HG03135 (cell line): ENCODE data around the gene ELOVL3.
"Not testable (repeated sequence)": the region's sequence is repeated elsewhere in the genome, so short reads cannot be mapped to it uniquely, and the experiment has no call there.

ENCODE experiments used
- ATAC-seq: cut with Tn5 transposase; IDR thresholded peaks from one replicate; pipeline ENCODE4 v1.9.1; 2021; ENCODE audit warnings: mild to moderate bottlenecking, moderate library complexity; ENCODE audit not compliant: unreplicated experiment

ELOVL3 gene

DNA sequence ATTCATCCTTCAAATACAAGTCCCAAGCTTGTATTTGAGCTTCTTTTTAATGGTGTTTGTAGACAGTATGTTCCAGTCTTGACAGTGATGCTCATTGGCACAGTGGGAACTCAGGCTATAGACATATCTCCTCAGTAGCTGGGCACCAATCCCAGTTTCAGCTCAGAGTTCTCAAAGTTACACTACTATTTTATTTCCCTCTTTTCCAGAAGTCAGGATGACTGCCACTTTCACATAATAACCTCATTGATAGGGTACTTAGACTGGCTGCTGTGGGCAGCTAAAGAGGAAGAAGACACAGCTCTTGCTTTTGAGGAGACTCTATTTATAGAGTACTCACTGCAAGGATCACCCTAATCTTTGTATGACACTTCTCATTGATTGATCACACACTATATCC is 21.6 kb downstream of the ELOVL3 start:
- ATAC-seq = no peak

DNA sequence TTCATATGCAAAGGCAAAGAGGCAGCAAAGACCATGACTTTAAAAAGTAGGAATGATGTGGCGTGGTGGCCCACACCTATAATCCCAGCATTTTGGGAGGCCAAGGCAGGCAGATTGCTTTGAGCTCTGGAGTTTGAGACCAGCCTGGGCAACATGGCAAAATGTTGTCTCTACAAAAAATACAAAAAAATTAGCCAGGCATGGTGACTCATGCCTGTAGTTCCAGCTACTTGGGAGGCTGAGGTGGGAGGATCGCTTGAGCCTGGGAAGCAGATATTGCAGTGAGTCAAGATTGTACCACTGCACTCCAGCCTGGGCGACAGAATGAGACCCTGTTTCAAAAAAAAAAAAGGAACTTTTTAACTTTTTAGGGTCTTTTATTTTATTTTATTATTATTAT is 26.4 kb downstream of the ELOVL3 start:
- not testable (repeated sequence) for ATAC-seq

DNA sequence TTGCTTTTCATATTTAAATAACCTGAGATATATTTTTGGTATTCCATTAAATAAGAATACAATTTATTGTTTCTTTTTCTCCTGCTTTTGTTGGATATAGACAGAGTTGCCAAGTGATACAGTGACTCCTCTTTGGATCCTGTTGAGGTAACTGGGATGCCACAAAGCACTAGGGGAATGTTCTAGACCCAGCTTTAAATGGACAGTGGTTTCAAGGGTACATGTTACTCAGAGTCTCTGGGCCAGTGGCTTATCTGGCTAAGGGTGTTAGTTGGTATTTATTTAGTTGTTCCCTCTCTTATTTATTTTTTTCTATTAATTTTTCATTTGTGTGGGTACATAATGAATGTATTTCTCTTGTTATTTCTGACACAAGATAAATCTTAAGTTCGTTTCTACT is 28.3 kb downstream of the ELOVL3 start:
- no peak for ATAC-seq

DNA sequence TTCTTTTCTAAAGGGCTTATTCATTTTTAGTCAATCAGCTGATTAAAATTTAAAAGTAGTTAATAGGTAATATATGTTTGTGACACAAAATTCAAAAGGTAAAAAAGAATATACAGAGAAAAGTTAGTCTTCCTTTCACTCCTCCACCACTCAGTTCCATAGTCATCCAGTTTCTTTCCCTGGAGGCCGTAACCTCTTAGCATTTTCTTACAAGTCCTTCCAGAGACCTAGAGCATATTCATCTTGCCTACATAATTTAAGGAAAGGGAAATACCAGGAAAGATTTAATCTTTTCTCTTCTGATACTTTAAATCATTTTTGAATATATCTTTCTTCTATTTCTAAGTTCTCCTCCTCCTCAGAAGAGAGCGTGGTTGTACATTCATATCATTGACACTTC is 29.3 kb downstream of the ELOVL3 start:
- ATAC-seq = no peak

DNA sequence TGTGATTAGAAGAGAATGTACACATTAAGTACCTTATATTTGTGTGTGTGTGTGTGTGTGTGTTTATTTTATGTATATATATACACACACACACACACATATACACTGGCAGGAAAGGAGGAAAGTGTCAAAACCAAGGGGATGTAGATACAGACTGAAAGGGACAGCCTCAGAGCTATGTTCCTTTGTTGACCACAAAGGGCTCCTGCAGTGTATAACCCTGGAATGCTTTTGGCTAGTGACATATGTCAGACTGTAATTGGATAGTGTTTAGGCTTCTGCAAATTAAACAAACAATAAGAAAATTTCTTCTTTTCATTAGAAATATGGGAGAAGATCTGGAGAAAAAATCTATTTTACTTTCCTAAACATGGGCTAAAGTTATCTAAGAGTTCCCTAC is 35.1 kb downstream of the ELOVL3 start:
- no peak for ATAC-seq

DNA sequence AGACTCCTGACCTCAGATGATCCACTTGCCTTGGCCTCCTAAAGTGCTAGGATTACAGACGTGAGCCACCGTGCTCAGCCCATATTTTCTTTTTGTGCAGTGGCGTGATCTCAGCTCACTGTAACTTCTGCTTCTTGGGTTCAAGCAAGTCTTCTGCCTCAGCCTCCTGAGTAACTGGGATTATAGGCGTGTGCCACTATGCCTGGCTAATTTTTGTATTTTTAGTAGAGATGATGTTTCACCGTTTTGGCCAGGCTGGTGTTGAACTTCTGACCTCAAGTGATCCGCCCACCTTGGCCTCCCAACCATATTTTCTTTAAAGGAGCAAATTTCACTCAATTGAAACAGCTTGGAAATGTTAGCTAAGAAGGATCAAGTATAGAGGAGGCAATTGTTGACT is 35.7 kb downstream of the ELOVL3 start:
- ATAC-seq = no peak

DNA sequence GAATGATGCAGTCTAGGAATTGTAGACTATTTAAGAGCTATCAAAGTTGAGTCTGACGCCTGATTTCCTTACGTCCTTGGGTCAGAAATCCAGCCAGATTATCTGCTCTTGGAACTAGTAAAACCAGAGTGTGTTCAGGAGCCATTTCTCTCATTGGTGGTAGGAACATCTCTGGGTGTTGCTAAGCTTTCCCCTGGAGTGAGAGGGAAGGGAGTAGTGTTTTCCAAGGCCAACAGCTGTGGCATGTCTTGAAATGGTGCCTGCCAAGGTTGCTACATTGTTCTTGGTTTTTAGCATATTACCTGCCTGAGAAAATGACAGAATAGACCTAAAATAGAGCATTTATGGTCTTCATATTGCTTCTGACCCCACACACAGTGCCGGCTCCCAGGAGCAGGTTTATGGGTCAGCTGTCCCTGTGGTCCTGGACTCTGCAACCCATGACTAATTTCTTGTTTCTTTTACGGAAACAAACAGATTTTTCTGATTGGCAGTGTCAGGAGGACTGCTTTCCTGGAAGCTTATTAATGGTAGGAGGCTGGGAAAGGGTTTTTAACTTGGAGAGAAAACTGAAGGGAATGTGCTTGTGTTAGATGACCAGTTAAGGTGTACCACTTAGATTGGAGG is 36.8 kb downstream of the ELOVL3 start:
- ATAC-seq = no peak

DNA sequence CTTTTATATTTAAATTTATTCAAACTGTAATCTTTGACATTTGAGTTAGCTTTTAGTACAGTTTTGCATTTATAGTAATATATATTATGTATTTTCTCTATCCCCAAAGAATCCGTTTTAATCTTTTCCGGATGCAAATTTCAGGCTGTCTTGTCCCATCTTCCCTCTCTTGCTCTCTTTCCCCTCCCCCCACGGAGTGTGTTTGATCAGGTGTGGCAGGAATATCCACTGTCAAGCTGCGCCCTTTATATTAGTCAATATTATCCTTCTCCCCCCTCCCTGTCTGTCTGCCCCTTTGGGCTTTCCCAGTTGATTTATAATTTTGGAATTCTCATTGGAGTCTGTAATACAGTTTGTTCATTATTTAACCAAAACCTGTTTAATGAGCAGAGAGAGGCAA is 38.3 kb downstream of the ELOVL3 start:
- ATAC-seq = no peak

- no peak for ATAC-seq
These were observed 40.6 kb downstream of the ELOVL3 start for GRCh38 chr10:102266670-102267069.

- ATAC-seq = no peak
These were observed 41.6 kb downstream of the ELOVL3 start for GRCh38 chr10:102267748-102268147.

GRCh38 chr10:102268375-102268888 is 42.3 kb downstream of the ELOVL3 start:
- ATAC-seq = no peak

DNA sequence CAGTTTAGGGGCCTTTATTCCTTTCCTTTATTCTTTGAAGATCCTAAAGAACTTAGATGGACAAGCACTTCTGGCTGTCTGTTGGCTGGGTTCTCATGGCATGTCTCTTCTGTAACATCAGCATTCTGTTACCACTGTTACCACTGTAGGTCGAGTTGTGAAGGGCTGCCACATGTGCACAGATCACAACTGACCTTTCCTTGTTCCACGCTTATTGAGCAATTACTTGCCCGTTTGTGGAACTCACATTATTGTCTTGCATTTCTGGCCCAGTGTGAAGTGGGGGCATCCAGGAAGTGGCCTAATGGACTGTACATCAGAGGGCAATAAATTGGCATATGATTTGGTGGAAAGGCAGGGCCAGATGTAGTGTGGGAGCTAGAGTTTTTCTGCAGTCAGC is 42.9 kb downstream of the ELOVL3 start:
- ATAC-seq = no peak

- no peak for ATAC-seq
These were observed 48.0 kb downstream of the ELOVL3 start for GRCh38 chr10:102274062-102274461.

- ATAC-seq = no peak
These were observed 49.2 kb downstream of the ELOVL3 start for GRCh38 chr10:102275343-102275742.

- ATAC-seq = no peak
These were observed 53.0 kb downstream of the ELOVL3 start for GRCh38 chr10:102279104-102279503.
